Cardiac muscle cell (in vitro differentiated cells and primary cell): ENCODE data around the gene MAML3. TPM values are rescaled to one million over a fixed set of nuclear protein-coding genes. Genes with fewer than 3 reads are reported as not detected.

ENCODE experiments used
- DNase-seq, 2 donors: peaks; one replicate each; pipeline versions ENCODE4 v3.0.0 to v3.0.0-alpha.2; 2010 to 2017; ENCODE audit warnings: low read depth in 1 of 2, low spot score in 1 of 2
- H3K27ac ChIP-seq: fragments of 200-600 bp; sonication (generic); 2 replicates; pipeline ENCODE4 v1.5.1; 2016
- H3K27me3 ChIP-seq: fragments of 200-600 bp; sonication (generic); 2 replicates; pipeline ENCODE4 v1.6.0; 2016; ENCODE audit warnings: control low read depth
- H3K36me3 ChIP-seq: fragments of 200-600 bp; sonication (generic); 2 replicates; pipeline ENCODE4 v1.5.1; 2016; ENCODE audit warnings: control low read depth
- H3K4me1 ChIP-seq: fragments of 200-600 bp; sonication (generic); 2 replicates; pipeline ENCODE4 v1.8.1; 2017; ENCODE audit warnings: low read depth, mild to moderate bottlenecking, mixed run types
- H3K4me3 ChIP-seq: fragments of 200-600 bp; sonication (generic); 2 replicates; pipeline ENCODE4 v1.5.1; 2016; ENCODE audit warnings: mild to moderate bottlenecking
- H3K9me3 ChIP-seq: fragments of 200-600 bp; sonication (generic); 2 replicates; pipeline ENCODE4 v1.5.1; 2017; ENCODE audit warnings: low read depth, mild to moderate bottlenecking, control low read depth
- polyA plus RNA-seq: library from polyadenylated mRNA; unstranded; fragments of >200 nt; fragmentation: Nextera tagmentation; extraction: Ambion mirVana; gene quantifications from 2 replicates; pipeline ENCODE4 v1.2.1, GENCODE V29; 2016
- total RNA-seq: library from RNA; depleted of rRNA; stranded (reverse); fragments of >200 nt; gene quantifications from 2 replicates; pipeline ENCODE4 v1.2.3, GENCODE V29; 2016
- TF ChIP-seq, protein P1 (sequence below): IDR thresholded peaks from 2 replicates; pipeline ENCODE4 v1.5.1; 2012; ENCODE audit warnings: low read depth, mild to moderate bottlenecking, low read length

MAML3 gene
- total and polyA plus RNA-seq, 2 experiments from 2014 or later, result 7.8 to 22.8 TPM

DNA sequence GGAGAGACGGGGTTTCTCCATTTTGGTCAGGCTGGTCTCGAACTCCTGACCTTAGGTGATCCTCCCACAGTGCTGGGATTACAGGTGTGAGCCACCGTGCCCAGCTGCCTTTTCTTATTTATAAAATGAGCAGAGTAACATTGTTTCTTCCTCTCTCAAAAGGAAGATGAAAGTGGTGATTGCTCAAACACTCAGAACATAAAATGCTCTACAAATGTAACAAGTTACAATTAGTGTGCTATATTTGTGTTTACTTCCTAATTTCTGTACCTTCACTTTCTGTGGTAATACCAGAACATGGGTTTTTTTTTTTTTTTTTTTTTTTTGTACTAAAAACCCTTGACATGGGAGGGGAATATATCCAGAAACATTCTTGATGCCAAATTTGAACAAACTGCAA lies 290.5 kb downstream of the MAML3 start:
- Histone ChIP-seq H3K27ac (no peak overlapping the region), H3K4me3 (no peak overlapping the region), H3K27me3 (no peaks in the 10 kb centered on the region), H3K4me1 (no peaks in the 10 kb centered on the region), H3K9me3 (no peaks in the 10 kb centered on the region), H3K36me3 (no peaks in the 10 kb centered on the region)
- TF ChIP-seq, protein P1, sequence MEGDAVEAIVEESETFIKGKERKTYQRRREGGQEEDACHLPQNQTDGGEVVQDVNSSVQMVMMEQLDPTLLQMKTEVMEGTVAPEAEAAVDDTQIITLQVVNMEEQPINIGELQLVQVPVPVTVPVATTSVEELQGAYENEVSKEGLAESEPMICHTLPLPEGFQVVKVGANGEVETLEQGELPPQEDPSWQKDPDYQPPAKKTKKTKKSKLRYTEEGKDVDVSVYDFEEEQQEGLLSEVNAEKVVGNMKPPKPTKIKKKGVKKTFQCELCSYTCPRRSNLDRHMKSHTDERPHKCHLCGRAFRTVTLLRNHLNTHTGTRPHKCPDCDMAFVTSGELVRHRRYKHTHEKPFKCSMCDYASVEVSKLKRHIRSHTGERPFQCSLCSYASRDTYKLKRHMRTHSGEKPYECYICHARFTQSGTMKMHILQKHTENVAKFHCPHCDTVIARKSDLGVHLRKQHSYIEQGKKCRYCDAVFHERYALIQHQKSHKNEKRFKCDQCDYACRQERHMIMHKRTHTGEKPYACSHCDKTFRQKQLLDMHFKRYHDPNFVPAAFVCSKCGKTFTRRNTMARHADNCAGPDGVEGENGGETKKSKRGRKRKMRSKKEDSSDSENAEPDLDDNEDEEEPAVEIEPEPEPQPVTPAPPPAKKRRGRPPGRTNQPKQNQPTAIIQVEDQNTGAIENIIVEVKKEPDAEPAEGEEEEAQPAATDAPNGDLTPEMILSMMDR, result no peak
- no peak for DNase-seq

DNA sequence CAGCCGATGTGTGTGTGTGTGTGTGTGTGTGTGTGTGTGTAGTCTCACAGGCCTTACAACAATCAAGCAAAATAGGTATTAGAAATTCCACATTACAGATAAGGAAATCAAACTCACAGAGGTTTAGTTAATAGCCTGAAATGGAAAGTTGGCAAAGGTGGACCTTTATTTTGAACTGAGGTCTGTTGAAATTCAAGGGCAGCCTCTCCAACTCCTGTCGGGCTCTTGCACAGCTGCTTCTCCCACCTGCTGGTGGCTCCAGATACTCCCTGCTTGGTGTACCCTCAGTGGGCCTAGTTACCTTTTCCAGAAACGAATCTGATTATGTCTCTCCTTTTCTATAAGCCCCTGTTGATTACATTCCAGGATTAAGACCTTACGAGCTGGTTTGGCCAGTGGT lies 292.5 kb downstream of the MAML3 start:
- H3K4me1 ChIP-seq, result peaks cover 11% of the 10 kb centered on the region
- no peak for DNase-seq
- H3K9me3 ChIP-seq, result no peaks in the 10 kb centered on the region
- H3K36me3 ChIP-seq, result no peaks in the 10 kb centered on the region
- no peaks in the 10 kb centered on the region for H3K27me3 ChIP-seq
- TF ChIP-seq, protein P1, result no peak
- H3K4me3 ChIP-seq, result no peak overlapping the region
- H3K27ac ChIP-seq, result no peak overlapping the region

DNA sequence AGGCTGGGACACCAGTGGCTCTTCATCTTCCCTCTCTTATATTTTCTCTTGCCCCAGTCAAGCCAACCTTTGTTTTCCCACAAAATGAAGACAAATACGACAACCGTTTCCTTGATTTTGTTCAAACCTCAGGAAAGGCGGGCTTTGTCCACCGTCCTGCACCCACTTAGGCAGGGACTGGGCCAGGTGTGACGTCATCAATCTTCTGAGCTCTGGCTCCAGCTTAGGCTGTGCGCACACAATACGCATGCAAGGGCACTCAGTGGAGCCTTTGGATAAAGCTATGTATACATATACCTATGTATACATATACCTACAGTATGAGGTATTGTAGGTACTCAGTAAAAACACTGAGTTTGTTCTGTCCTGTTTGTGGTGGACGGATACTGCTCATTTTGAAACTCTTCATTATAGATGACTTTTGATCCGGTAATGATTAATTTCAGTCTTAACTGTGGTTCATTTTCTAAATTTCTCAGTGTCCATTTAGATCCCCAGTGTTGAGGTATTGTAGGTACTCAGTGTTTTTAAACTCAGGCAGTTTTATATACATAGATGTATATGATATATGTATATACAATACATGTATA lies 293.5 kb downstream of the MAML3 start:
- Histone ChIP-seq H3K27ac (no peak overlapping the region), H3K4me3 (no peak overlapping the region), H3K27me3 (no peaks in the 10 kb centered on the region), H3K36me3 (no peaks in the 10 kb centered on the region), H3K9me3 (no peaks in the 10 kb centered on the region), H3K4me1 (peaks cover 16% of the 10 kb centered on the region)
- DNase-seq, result no peak
- TF ChIP-seq, protein P1, result no peak

DNA sequence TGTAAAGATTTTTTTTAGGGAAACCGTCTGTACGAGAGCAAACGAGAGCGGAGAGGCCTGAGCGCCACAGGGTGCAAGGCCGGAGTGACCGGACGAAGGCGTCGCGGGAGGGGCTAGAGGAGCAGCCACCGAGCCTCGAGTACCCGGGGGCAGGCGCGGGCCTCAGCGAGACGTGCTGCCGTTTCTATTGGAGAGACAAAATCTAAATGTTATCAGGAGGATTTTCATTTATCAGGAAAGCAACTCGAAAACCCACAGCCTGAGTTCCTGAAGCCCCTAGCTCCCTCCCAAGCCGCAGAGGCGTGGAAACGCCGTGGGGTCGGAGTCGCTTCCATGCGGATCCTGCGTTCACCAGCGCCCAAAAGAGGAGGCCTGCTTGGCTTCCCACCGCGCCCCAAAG lies 294.1 kb downstream of the MAML3 start:
- Histone ChIP-seq H3K27me3 (no peaks in the 10 kb centered on the region), H3K4me3 (no peak overlapping the region), H3K9me3 (no peaks in the 10 kb centered on the region), H3K4me1 (peaks cover 16% of the 10 kb centered on the region), H3K36me3 (no peaks in the 10 kb centered on the region), H3K27ac (no peak overlapping the region)
- DNase-seq, result no peak
- TF ChIP-seq, protein P1, result no peak

DNA sequence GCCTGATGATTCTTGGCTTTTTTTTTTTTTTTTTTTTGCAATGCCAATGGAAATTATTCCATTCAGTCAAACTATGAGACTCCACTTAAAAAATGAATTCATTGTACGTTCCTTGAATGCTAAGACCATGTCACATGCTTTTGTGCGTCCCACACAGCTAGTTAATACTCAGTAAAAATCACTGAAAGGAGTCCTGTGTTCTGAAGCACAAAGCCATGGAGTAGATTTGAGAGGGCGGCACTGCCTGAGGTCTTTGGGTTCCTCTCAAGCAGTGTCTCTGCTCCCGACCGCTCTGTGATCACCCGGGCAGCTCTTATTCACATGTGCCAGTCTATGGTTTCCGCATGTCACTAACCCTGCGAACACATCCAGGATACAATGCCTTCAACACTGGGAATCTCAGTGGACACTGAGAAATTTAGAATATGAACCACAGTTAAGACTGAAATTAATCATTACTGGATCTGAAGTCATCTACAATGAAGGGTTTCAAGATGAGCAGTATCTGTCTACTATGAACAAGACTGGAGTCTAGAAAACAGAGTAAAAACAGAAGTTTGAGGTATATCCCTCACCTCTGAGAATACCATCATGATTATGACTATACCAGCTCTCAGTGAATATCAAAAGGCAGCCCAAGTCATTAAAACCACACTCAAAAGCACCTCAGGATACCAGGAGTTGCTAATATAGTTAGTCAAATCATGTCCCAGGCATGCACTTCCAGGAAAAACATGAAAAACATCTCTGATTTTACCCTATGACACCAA lies 295.4 kb downstream of the MAML3 start:
- no peaks in the 10 kb centered on the region for H3K27me3 ChIP-seq
- TF ChIP-seq, protein P1, result no peak
- peaks cover 21% of the 10 kb centered on the region for H3K4me1 ChIP-seq
- H3K27ac ChIP-seq, result no peak overlapping the region
- H3K36me3 ChIP-seq, result no peaks in the 10 kb centered on the region
- no peaks in the 10 kb centered on the region for H3K9me3 ChIP-seq
- DNase-seq, result no peak
- H3K4me3 ChIP-seq, result no peak overlapping the region
